Measurements from ENCODE around the gene WWP2.
"Not testable (repeated sequence)": the region's sequence is repeated elsewhere in the genome, so short reads cannot be mapped to it uniquely, and the experiment has no call there.

The WWP2 gene

GRCh38 chr16:69747115-69747514 is 15.0 kb upstream of the WWP2 start:
- DNase-seq, result no peak

GRCh38 chr16:69748694-69749345 is 13.3 kb upstream of the WWP2 start:
- DNase-seq, result no peak

- DNase-seq, result no peak
Observed at GRCh38 chr16:69754143-69754468, 8.0 kb upstream of the WWP2 start.

GRCh38 chr16:69754469-69755310 is 7.4 kb upstream of the WWP2 start, which contains the start of gene NOB1:
Gene NOB1, minus strand, starts transcription at chr16:69754926. Its CDS starts 16 bp downstream, at chr16:69754910.
- peak; percentile 94 for DNase-seq

- no peak for DNase-seq
Observed at GRCh38 chr16:69756705-69757104, 5.4 kb upstream of the WWP2 start.

DNA sequence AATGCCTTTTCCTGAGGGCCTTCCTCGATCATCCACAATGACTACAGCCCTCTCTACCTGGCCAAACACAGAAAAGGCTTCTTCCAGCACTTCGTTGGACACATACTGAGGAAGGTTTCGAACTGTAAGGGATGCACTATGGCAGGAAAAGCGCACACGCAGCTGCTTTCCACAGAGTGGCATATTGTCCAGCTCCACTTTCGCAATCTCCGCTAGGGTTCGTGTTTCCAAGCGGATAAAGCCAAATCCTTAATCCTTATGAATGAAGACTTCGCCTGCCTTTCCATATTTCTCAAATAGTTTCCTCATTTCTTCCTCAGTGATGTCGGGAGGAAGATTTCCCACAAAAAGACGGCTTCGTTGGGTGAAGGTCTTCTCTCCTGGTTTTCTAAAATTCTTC is 4.8 kb upstream of the WWP2 start:
- not testable (repeated sequence) for DNase-seq

GRCh38 chr16:69762814-69763598 is 874 bp downstream of the WWP2 start:
- DNase-seq, result no peak

- DNase-seq, result no peak
Observed at GRCh38 chr16:69763599-69763942, 1.4 kb downstream of the WWP2 start.

- DNase-seq, result no peak
Observed at GRCh38 chr16:69767459-69768229, 5.5 kb downstream of the WWP2 start.

DNA sequence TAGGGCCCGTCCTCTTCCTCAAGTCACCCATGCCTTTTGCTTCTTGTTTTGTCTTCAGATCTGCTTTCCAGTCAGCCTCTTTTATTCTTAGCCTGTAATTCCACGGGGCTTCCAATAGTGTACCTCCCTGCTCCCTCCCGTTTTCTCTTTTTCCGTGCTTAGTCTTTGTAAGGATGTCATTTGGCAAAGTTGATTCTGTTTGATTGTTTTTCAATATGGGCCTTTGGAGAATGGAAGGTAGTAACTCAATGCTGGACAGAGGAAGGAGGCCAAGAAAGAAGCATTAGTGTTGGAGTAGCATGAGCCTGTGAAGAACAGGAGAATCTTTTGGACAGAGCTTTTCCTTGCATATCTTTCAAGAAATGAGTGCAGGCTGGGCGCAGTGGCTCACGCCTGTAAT is 6.5 kb downstream of the WWP2 start:
- no peak for DNase-seq

DNA sequence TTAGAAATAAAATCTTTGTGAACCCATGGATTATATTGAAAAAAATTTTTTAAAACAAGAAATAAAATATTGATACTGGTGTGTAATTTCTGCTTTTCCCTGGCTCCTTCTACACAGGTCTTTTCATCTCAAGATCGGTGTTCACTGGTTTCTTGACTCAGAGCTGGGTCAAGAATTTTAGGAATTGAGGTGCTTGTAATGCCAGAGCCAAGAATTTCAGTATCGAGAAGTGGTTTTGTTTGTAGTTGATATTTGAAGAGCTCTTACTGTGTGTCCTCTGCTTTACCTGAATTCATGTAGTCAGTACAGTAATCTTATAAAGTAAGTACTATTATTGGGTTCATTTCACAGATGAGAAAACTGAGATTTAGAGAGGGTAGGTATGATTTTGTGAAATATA is 7.3 kb downstream of the WWP2 start:
- no peak for DNase-seq

DNA sequence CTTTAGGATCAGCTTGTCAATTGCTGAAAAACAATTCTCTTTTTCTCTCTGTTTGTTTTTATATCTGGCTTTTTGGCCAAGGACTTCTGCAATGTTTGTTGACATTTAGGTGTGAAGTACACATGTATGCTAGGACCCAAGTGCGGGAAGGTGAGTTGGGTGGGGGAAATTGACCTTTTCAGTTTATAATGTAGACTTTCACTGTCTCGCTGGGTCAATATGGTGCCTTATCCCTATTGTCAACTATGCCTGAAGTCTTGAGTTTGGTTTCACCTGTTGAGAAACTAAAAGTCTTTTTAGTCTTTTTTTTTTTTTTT is 9.5 kb downstream of the WWP2 start:
- DNase-seq, result no peak

DNA sequence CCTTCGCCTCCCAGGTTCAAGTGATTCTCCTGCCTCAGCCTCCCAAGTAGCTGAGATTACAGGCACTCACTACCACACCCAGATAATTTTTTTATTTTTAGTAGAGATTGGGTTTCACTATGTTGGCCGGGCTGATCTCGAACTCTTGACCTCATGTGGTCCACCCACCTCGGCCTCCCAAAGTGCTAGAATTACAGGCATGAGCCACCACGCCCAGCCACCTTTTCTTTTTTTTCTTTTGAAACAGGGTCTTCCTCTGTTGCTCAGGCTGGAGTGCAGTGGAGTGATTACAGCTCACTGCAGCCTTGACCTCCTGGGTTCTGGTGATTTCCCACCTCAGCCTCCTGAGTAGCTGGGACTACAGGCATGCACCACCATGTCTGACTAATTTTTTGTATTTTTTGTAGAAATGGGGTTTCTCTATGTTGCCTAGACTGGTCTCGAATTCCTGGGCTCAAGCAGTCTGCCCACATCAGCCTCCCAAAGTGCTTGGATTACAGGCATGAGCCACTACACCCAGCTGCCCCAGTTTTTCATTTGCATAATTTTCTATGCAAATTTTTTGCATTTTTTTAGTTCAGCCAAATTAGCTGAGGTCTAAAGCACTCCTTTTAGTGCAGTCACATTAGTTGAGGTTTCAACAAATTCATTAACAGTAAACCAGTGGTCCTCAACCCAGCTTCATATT is 11.3 kb downstream of the WWP2 start:
- DNase-seq, result no peak

DNA sequence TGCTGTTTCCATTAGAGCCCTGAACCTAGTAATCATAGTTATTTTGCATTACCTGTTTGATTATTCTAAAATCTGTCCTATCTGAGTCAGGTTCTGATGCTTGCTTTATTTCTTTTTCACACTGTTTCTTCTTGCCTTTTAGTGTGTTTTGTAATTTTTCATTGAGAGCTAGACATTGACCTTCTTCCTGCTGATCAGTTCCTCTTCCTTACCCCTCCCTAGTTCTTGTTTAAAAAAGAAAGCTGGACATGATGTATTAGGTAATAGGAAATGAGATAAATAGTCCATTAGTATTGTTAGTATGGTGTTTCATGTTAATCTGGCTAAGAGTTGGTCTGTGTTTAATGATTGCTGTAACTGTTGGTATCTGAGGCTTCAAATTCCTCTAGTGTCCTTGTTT is 13.4 kb downstream of the WWP2 start:
- no peak for DNase-seq

DNA sequence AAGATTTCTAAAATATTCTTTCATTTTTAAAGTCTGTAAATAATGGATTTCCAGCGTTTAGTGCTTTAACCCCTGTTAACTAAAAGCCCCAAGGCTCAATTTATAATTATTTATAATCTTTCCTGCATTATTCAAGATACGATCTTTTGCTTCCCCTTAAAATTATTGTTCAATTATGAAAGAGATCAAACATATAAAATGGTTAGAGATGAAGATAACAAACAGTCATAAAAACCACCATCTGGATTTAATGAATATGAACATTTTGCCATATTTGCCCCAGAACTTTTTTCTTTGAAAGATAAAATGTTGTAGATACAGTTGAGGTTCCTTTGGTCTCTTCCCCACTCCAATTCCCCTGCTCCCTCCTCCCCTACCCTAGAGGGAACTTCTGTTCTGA is 17.6 kb downstream of the WWP2 start:
- DNase-seq, result no peak

- DNase-seq, result no peak
Observed at GRCh38 chr16:69781118-69781517, 19.0 kb downstream of the WWP2 start.

GRCh38 chr16:69784586-69784985 is 22.5 kb downstream of the WWP2 start:
- DNase-seq, result no peak

GRCh38 chr16:69787883-69788282 is 25.8 kb downstream of the WWP2 start:
- DNase-seq, result no peak

DNA sequence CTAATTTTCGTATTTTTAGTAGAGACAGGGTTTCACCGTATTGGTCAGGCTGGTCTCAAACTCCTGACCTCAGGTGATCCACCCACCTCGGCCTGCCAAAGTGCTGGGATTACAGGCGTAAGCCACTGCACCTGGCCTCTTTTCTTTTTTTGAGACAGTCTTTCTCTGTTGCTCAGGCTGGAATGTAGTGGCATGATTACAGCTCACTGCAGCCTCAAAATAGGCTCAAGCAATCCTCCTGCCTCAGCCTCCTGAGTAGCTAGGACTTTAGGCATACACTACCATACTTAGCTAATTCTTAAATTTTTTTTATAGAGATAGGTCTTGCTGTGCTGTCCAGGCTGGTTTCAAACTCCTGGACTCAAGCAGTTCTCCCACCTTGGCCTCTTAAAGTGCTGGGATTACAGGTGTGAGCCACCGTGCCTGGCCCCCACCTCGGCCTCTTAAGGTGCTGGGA is 29.3 kb downstream of the WWP2 start:
- DNase-seq, result not testable (repeated sequence)

- DNase-seq, result no peak
Observed at GRCh38 chr16:69793526-69793925, 31.4 kb downstream of the WWP2 start.

DNA sequence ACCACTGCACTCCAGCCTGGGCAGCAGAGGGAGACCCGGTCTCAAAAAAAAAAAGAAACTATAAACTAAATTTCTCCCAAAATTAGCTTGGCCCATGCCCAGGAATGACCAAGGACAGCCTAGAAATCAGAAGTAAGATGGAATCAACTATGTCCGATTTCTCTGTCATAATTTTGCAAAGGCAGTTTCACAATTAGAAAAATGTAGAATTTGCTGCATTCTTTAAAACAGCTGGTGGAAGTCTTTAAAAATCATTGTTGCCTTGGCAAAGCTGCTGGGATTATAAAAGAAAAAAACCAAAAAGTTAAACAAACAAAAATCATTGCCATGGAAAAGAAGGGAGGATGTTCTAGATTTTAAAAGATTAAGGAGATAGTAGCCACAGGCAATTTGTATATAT is 32.4 kb downstream of the WWP2 start:
- no peak for DNase-seq

DNA sequence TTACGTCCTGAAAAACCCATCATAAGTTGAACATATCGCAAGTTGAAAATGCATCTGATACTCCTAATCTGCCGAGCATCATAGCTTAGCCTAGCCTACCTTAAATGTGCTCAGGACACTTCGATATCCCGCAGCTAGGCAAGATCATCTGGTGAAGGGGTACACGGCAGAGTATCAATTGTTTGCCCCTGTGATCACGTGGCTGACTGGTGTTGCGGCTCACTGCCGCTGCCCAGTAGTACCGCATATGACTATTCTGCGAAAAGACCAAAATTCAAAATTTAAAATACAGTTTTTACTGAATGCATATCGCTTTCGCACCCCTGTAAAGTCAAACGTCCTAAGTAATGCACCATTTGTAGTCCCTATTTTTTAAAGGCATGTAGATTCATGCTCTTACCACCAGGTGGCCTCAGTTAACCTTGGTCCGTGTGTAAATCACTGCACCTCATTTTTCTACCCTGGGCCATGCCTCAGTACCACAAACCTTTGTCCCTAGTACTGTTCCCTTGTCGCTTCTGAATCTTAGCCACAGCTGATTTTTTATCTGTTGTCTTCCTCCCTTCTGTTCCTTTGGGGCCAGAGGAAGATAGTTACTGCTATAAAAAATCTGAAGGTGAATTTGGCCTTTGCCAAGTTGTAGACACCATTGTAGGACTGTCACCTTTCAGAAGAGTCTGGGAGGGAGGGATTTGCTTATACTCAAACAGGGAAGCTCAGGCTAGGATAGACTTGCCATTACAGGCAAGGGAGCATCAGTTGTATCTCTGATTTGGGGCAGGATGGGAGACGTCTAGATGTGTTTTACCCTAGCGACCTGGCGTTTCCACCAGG is 34.4 kb downstream of the WWP2 start:
- DNase-seq, result peak; percentile 62
